ENCODE measurements around the gene TMEM25. TPM values are rescaled to one million over a fixed set of nuclear protein-coding genes. Genes with fewer than 3 reads are reported as not detected.

TMEM25 gene
- total and polyA plus RNA-seq, 11 donors = 3.9 to 26.8 (median 10.0) TPM

DNA sequence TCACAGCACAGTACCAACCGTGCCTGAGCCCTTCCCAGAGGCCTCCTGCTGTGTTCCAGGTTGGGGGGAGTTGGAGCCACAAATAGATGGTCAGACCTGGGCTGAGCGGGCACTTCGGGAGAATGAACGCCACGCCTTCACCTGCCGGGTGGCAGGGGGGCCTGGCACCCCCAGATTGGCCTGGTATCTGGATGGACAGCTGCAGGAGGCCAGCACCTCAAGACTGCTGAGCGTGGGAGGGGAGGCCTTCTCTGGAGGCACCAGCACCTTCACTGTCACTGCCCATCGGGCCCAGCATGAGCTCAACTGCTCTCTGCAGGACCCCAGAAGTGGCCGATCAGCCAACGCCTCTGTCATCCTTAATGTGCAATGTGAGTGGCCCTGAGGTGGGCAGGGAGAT, 1.1 kb downstream of the TMEM25 start:
- Histone ChIP-seq H3K4me3 (peak overlapping the region in 3 of 12 donors; percentile 68 to 83 (median 82)), H3K9me3 (no peaks in the 10 kb centered on the region), H3K27me3 (peaks cover 0 to 5% (median 0%) of the 10 kb centered on the region in 9 donors), H3K36me3 (no peaks in the 10 kb centered on the region), H3K4me1 (peaks cover 0 to 32% (median 12%) of the 10 kb centered on the region in 12 donors), H3K27ac (no peak overlapping the region)
- WGBS, 4 donors = 82 to 88% (median 85%) methylated on average over 8 to 10 of the region's 10 CpGs
- ATAC-seq (no peak), DNase-seq (no peak)
- intact Hi-C loops (cut with DNase I) = no loop called here
- TF ChIP-seq CTCF (IDR thresholded peaks at IDR 0.05) (no peak), POLR2A (IDR thresholded peaks at IDR 0.05) (no peak)

GRCh38 chr11:118532852-118533768, 2.1 kb downstream of the TMEM25 start:
- intact Hi-C loops (cut with DNase I) = no loop called here
- no peak overlapping the region for H3K4me3 ChIP-seq
- no peaks in the 10 kb centered on the region for H3K36me3 ChIP-seq
- TF ChIP-seq CTCF (IDR thresholded peaks at IDR 0.05) (no peak), POLR2A (IDR thresholded peaks at IDR 0.05) (no peak)
- H3K9me3 ChIP-seq = no peaks in the 10 kb centered on the region
- WGBS, 4 donors = 88 to 94% (median 91%) methylated on average over 11 to 19 of the region's 19 CpGs
- ATAC-seq = no peak
- no peak for DNase-seq
- peaks cover 0 to 32% (median 12%) of the 10 kb centered on the region in 12 donors for H3K4me1 ChIP-seq
- H3K27me3 ChIP-seq = peaks cover 0 to 5% (median 0%) of the 10 kb centered on the region in 9 donors
- H3K27ac ChIP-seq = no peak overlapping the region

DNA sequence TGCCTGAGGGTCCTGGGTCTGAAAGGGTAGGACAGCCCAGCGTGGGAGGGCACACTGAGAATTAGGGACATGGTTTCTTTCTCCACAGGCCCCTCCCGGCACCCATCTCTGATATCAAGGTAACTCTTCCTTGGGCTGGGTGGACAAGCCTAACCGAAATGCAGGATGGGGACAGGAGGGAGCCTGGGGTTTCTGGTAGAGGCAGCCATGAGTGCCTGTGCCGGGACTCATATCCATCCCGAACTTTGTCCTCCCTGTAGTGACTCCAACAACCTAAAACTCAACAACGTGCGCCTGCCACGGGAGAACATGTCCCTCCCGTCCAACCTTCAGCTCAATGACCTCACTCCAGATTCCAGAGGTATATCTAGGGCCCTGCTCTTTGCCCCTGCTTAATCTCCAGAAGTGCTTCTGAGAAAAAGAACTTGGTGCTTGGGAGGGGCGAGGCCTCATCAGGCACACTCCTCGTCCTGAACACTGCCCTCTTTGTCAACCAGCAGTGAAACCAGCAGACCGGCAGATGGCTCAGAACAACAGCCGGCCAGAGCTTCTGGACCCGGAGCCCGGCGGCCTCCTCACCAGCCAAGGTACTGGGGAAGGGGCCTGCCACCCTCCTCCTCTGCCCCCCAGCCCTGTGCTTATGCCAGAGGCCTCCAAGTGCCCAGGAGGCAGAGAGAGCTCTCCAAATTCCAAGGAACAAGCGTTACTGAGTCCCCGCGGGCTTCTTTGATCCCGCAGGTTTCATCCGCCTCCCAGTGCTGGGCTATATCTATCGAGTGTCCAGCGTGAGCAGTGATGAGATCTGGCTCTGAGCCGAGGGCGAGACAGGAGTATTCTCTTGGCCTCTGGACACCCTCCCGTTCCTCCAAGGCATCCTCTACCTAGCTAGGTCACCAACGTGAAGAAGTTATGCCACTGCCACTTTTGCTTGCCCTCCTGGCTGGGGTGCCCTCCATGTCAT, 3.1 kb downstream of the TMEM25 start:
- WGBS, 4 donors = 60 to 78% (median 74%) methylated on average over 18 to 27 of the region's 27 CpGs
- H3K27ac ChIP-seq = no peak overlapping the region
- no peaks in the 10 kb centered on the region for H3K9me3 ChIP-seq
- TF ChIP-seq CTCF (IDR thresholded peaks at IDR 0.05) (no peak), POLR2A (IDR thresholded peaks at IDR 0.05) (no peak)
- ATAC-seq (no peak), DNase-seq (no peak)
- no peak overlapping the region for H3K4me3 ChIP-seq
- peaks cover 0 to 29% (median 12%) of the 10 kb centered on the region in 12 donors for H3K4me1 ChIP-seq
- intact Hi-C loops (cut with DNase I) = no loop called here
- H3K36me3 ChIP-seq = no peaks in the 10 kb centered on the region
- peaks cover 0 to 5% (median 0%) of the 10 kb centered on the region in 9 donors for H3K27me3 ChIP-seq
